Ishikawa (cell line): ENCODE results near the gene OS9.
A peak's percentile ranks its signal among the peaks of the same experiment; 100 is the strongest.

Experiments used
- CEBPB ChIP-seq: IDR thresholded peaks from 2 replicates; pipeline ENCODE4 v1.6.1; 2012
- CREB1 ChIP-seq: IDR thresholded peaks from 2 replicates; pipeline ENCODE4 v1.6.1; 2012; ENCODE audit warnings: low read depth
- EGR1 ChIP-seq: IDR thresholded peaks from 2 replicates; pipeline ENCODE4 v1.6.1; 2012
- EP300 ChIP-seq: IDR thresholded peaks from 2 replicates; pipeline ENCODE4 v1.6.1; 2012; ENCODE audit warnings: borderline replicate concordance
- FOXM1 ChIP-seq: IDR thresholded peaks from 2 replicates; pipeline ENCODE4 v1.6.1; 2012; ENCODE audit warnings: low read depth, borderline replicate concordance
- MAX ChIP-seq: IDR thresholded peaks from 2 replicates; pipeline ENCODE4 v1.6.1; 2012
- NFIC ChIP-seq: IDR thresholded peaks from 2 replicates; pipeline ENCODE4 v1.6.1; 2012
- RAD21 ChIP-seq: IDR thresholded peaks from 2 replicates; pipeline ENCODE4 v1.6.1; 2012; ENCODE audit warnings: low read depth
- TAF1 ChIP-seq: IDR thresholded peaks from 2 replicates; pipeline ENCODE4 v1.6.1; 2012; ENCODE audit warnings: low read depth, mild to moderate bottlenecking
- TCF12 ChIP-seq: IDR thresholded peaks from 2 replicates; pipeline ENCODE4 v1.6.1; 2012; ENCODE audit warnings: low read depth
- TEAD4 ChIP-seq: IDR thresholded peaks from 2 replicates; pipeline ENCODE4 v1.6.1; 2012
- YY1 ChIP-seq: IDR thresholded peaks from 2 replicates; pipeline ENCODE4 v1.6.1; 2012; ENCODE audit warnings: low read depth
- ZBTB7A ChIP-seq: IDR thresholded peaks from 2 replicates; pipeline ENCODE4 v1.6.1; 2012; ENCODE audit warnings: low read depth
- TF ChIP-seq, protein P1 (sequence below): IDR thresholded peaks from 2 replicates; pipeline ENCODE4 v1.6.1; 2012
- TF ChIP-seq, protein P2 (sequence below): IDR thresholded peaks from 2 replicates; pipeline ENCODE4 v1.6.1; 2012; ENCODE audit warnings: low read depth, mild to moderate bottlenecking

The OS9 gene

GRCh38 chr12:57724936-57725740, 31.2 kb downstream of the OS9 start:
- TF ChIP-seq ZBTB7A = peak; percentile 2; the same call in 1 of the 2 replicates
- TF ChIP-seq TCF12 = no peak

DNA sequence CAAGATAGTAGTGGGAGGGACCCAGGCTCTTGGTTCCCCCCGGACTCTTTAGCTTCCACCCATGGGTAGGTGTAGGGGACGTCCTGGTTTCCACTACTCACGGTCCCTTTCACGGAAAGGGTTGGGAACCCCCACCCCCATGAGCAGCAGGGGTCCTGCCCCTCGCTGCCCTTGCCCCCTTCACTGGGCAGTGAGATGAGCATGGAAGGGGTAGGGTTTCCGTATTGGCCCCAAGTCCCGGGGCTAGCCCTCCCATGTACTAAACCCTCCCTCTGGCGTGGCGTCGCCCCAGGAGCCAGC, 31.9 kb downstream of the OS9 start:
- 0 out of 2 replicates have a peak, but pooled peaks have one; percentile 37 for TF ChIP-seq MAX
- no peak for TF ChIP-seq NFIC

DNA sequence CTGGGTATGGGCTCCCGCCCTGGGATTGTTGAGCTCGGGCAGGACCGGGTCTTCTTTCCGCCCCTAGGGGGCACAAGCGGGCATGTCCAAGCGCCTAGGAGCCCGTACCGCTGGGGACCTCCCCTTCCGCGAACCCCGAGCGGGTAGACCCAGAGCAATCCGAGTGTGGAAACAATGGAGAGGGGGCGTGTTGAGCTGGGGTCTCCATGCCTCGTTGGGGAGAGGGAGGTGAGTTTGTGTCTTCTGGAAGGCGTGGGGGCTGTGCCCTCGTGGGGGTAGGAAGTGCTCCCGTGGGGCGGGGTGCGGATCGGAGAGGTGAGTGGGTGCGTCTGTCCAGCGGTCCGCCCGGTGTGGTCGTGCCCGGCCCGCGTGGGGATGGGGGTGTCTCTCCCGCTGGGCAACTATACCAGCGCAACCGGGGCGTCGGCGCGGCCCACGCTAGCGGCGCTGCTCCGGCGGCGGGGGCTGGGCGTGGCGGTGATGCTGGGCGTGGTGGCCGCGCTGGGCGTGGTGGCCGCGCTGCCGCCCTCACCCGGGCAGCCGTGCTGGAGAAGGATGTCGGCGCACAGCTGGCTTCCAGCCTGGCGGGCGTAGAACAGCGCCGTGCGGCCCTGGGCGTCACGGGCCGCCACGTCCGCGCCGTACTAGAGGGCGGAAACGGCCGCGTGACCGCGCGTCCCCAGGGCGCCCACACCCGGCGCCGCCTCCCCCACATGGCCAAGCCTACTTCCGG, 32.4 kb downstream of the OS9 start:
- peak; percentile 22 for TF ChIP-seq MAX
- TF ChIP-seq TAF1 = no peak; the same call in 1 of the 2 replicates
- no peak for TF ChIP-seq FOXM1
- no peak for TF ChIP-seq NFIC
- TF ChIP-seq ZBTB7A = peak; percentile 83; the same call in 1 of the 2 replicates
- TF ChIP-seq EGR1 = peak; percentile 48; the same call in 1 of the 2 replicates
- no peak; the same call in 1 of the 2 replicates for TF ChIP-seq EP300
- TF ChIP-seq, protein P1, sequence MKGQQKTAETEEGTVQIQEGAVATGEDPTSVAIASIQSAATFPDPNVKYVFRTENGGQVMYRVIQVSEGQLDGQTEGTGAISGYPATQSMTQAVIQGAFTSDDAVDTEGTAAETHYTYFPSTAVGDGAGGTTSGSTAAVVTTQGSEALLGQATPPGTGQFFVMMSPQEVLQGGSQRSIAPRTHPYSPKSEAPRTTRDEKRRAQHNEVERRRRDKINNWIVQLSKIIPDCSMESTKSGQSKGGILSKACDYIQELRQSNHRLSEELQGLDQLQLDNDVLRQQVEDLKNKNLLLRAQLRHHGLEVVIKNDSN = peak; percentile 76
- TF ChIP-seq CEBPB = no peak
- TF ChIP-seq, protein P2, sequence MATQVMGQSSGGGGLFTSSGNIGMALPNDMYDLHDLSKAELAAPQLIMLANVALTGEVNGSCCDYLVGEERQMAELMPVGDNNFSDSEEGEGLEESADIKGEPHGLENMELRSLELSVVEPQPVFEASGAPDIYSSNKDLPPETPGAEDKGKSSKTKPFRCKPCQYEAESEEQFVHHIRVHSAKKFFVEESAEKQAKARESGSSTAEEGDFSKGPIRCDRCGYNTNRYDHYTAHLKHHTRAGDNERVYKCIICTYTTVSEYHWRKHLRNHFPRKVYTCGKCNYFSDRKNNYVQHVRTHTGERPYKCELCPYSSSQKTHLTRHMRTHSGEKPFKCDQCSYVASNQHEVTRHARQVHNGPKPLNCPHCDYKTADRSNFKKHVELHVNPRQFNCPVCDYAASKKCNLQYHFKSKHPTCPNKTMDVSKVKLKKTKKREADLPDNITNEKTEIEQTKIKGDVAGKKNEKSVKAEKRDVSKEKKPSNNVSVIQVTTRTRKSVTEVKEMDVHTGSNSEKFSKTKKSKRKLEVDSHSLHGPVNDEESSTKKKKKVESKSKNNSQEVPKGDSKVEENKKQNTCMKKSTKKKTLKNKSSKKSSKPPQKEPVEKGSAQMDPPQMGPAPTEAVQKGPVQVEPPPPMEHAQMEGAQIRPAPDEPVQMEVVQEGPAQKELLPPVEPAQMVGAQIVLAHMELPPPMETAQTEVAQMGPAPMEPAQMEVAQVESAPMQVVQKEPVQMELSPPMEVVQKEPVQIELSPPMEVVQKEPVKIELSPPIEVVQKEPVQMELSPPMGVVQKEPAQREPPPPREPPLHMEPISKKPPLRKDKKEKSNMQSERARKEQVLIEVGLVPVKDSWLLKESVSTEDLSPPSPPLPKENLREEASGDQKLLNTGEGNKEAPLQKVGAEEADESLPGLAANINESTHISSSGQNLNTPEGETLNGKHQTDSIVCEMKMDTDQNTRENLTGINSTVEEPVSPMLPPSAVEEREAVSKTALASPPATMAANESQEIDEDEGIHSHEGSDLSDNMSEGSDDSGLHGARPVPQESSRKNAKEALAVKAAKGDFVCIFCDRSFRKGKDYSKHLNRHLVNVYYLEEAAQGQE = no peak
- no peak for TF ChIP-seq CREB1
- TF ChIP-seq RAD21 = peak; percentile 66
- 0 out of 2 replicates have a peak, but pooled peaks have one; percentile 29 for TF ChIP-seq YY1
- TF ChIP-seq TEAD4 = no peak
- TF ChIP-seq TCF12 = peak; percentile 12; the same call in 1 of the 2 replicates

GRCh38 chr12:57726884-57727757, 33.2 kb downstream of the OS9 start:
- TF ChIP-seq MAX (peak; percentile 92), ZBTB7A (no peak), TAF1 (no peak), NFIC (peak; percentile 91), CREB1 (no peak), RAD21 (no peak), FOXM1 (no peak), EGR1 (no peak), EP300 (no peak), YY1 (0 out of 2 replicates have a peak, but pooled peaks have one; percentile 4), TEAD4 (0 out of 2 replicates have a peak, but pooled peaks have one; percentile 11), CEBPB (no peak), TCF12 (peak; percentile 13; the same call in 1 of the 2 replicates)
- TF ChIP-seq, protein P2 = peak; percentile 86
- TF ChIP-seq, protein P1 = no peak
